K562 (cell line): ENCODE results near the gene ADCY5. TPM values are rescaled to one million over a fixed set of nuclear protein-coding genes. Genes with fewer than 3 reads are reported as not detected.

Source experiments
- ATAC-seq: fragments of 200-7000 bp; cut with Tn5 transposase; 3 replicates; pipeline ENCODE4 v1.9.1; 2020; ENCODE audit warnings: moderate library complexity
- BruUV-seq: library from RNA; stranded (reverse); fragments of 400-500 nt; replicated peaks from 2 replicates; lab custom pipeline; 2021; lab: Mats Ljungman, UMichigan
- CTCF ChIA-PET: fragments of 300-600 bp; formaldehyde crosslinking; extraction: SDS; loops from one replicate; lab custom pipeline; 2021; ENCODE audit warnings: low intra/inter-chr PET ratio; lab: Yijun Ruan, JAX
- POLR2A ChIA-PET: fragments of 300-600, 350-650 bp; sonication (Branson Sonifier 250); formaldehyde crosslinking; extraction: SDS; loops from one replicate; lab custom pipeline; 2021; ENCODE audit warnings: antibody characterized with exemption, inconsistent platforms; lab: Yijun Ruan, JAX
- DNase-seq, 4 experiments: peaks; one replicate each; pipeline versions ENCODE4 v3.0.0 to v3.0.0-alpha.2; 2011 to 2018; ENCODE audit warnings: low spot score in 3 of 4, mixed read lengths in 3 of 4; ENCODE audit errors: extremely low read depth in 1 of 4
- FAIRE-seq: peaks from 2 replicates; lab custom pipeline; 2011; peaks lifted over from hg19 to GRCh38; lab: Jason Lieb, UNC
- H2AFZ ChIP-seq: 2 replicates; pipeline ENCODE4 v1.6.0; 2011; ENCODE audit warnings: low read depth, low read length, control low read depth, inconsistent platforms
- H3K27ac ChIP-seq: fragments of 200-600 bp; 3 replicates; pipeline ENCODE4 v1.8.0; 2011; ENCODE audit warnings: low read depth, mild to moderate bottlenecking, control low read depth, inconsistent platforms, low read length, moderate library complexity, mixed read lengths; ENCODE audit errors: extremely low read depth
- H3K27me3 ChIP-seq, 2 experiments: fragments of 300-600 bp in 1 of 2; 2 replicates in 1 of 2; 3 replicates in 1 of 2; pipeline versions ENCODE4 v1.6.0 to v1.8.0; 2011; ENCODE audit warnings: inconsistent platforms in 2 of 2, low read length in 2 of 2, mild to moderate bottlenecking in 1 of 2, mixed read lengths in 1 of 2, moderate library complexity in 1 of 2; ENCODE audit not compliant: control insufficient read depth in 2 of 2, insufficient read depth in 2 of 2
- H3K36me3 ChIP-seq: fragments of 300-600 bp; 3 replicates; pipeline ENCODE4 v1.8.0; 2011; ENCODE audit warnings: mild to moderate bottlenecking, low read length, inconsistent platforms; ENCODE audit not compliant: control insufficient read depth, insufficient read depth
- H3K4me1 ChIP-seq, 2 experiments: fragments of 200-600 bp in 1 of 2; replicated peaks in 1 of 2; 2 replicates in 1 of 2; 3 replicates in 1 of 2; pipeline versions ENCODE4 v1.5.1 to v1.8.0; 2011; ENCODE audit warnings: inconsistent platforms in 2 of 2, low read length in 2 of 2, mild to moderate bottlenecking in 1 of 2, mixed read lengths in 1 of 2, moderate library complexity in 1 of 2; ENCODE audit not compliant: control insufficient read depth in 2 of 2, insufficient read depth in 2 of 2
- H3K4me2 ChIP-seq: 2 replicates; pipeline ENCODE4 v1.6.1; 2011; ENCODE audit warnings: low read length, control low read depth, inconsistent platforms, mixed read lengths; ENCODE audit not compliant: insufficient read depth
- H3K4me3 ChIP-seq: fragments of 200-600 bp; sonication (generic), shearing (Covaris generic); 2 replicates; pipeline ENCODE4 v1.5.1; 2016; ENCODE audit warnings: control low read depth, inconsistent platforms
- H3K79me2 ChIP-seq: fragments of 200-600 bp; 3 replicates; pipeline ENCODE4 v1.8.0; 2011; ENCODE audit warnings: low read length, inconsistent platforms; ENCODE audit not compliant: control insufficient read depth, insufficient read depth
- H3K9ac ChIP-seq, 2 experiments: 2 replicates each; pipeline versions ENCODE4 v1.6.0 to v1.6.1; 2011; ENCODE audit warnings: low read depth in 2 of 2, low read length in 2 of 2, control low read depth in 1 of 2, inconsistent platforms in 1 of 2, mild to moderate bottlenecking in 1 of 2, mixed read lengths in 1 of 2; ENCODE audit not compliant: insufficient read depth in 1 of 2
- H3K9me1 ChIP-seq: one replicate; pipeline ENCODE4 v1.6.0; 2011; ENCODE audit warnings: inconsistent platforms, mild to moderate bottlenecking, low read length, moderate library complexity; ENCODE audit not compliant: control insufficient read depth, insufficient read depth
- H3K9me3 ChIP-seq: replicated peaks from 2 replicates; pipeline ENCODE4 v1.5.1; 2011; ENCODE audit warnings: low read depth, low read length, inconsistent platforms; ENCODE audit not compliant: control insufficient read depth, insufficient read depth
- H4K20me1 ChIP-seq: replicated peaks from 2 replicates; pipeline ENCODE4 v1.6.1; 2011; ENCODE audit warnings: low read length, inconsistent platforms, mixed read lengths; ENCODE audit not compliant: control insufficient read depth, insufficient read depth
- NUFIP1 ChIP-seq: fragments of 450-650 bp; IDR thresholded peaks from 2 replicates; pipeline ENCODE4 v1.6.1; 2018; ENCODE audit not compliant: partially characterized antibody
- OTX1 ChIP-seq: fragments of 450-650 bp; formaldehyde crosslinking; IDR thresholded peaks from 2 replicates; pipeline ENCODE4 v1.4.0; 2022; ENCODE audit warnings: mild to moderate bottlenecking
- PML ChIP-seq: IDR thresholded peaks from 2 replicates; pipeline ENCODE4 v1.6.1; 2012; ENCODE audit warnings: low read length, inconsistent platforms
- SP2 ChIP-seq: IDR thresholded peaks from 2 replicates; pipeline ENCODE4 v1.6.1; 2011; ENCODE audit warnings: mild to moderate bottlenecking, low read depth, low read length, moderate library complexity; ENCODE audit not compliant: poor library complexity, severe bottlenecking; ENCODE audit errors: extremely low read depth
- XRCC4 ChIP-seq: IDR thresholded peaks from one replicate; pipeline ENCODE4 v1.6.1; 2011; ENCODE audit not compliant: insufficient read depth, insufficient read length; ENCODE audit errors: extremely low read depth
- ZNF12 ChIP-seq: sonication (generic); formaldehyde crosslinking; IDR thresholded peaks from 2 replicates; pipeline ENCODE4 v1.4.0; 2020; ENCODE audit warnings: mild to moderate bottlenecking, missing genetic modification reagents
- ZNF165 ChIP-seq: fragments of 250-450 bp; sonication (Bioruptor Pico); IDR thresholded peaks from 2 replicates; pipeline ENCODE4 v1.4.0; 2020; ENCODE audit warnings: borderline replicate concordance
- ZNF695 ChIP-seq: fragments of 450-650 bp; formaldehyde crosslinking; IDR thresholded peaks from 2 replicates; pipeline ENCODE4 v1.4.0; 2020; ENCODE audit warnings: mild to moderate bottlenecking, moderate library complexity
- WGBS: fragments of 100-300 bp; shearing (Covaris generic); methylation state at CpG from one replicate; pipeline ENCODE4 v1.1.6; 2016; ENCODE audit warnings: low coverage, mixed read lengths; ENCODE audit not compliant: insufficient coverage; ENCODE audit errors: missing lambda C conversion rate; 5-methylcytosine and 5-hydroxymethylcytosine counted together
- in situ Hi-C: fragments of 300-500 bp; cut with MboI; formaldehyde crosslinking; loops from 4 replicates; pipeline ENCODE4 v1.15.0; 2018; ENCODE audit warnings: inconsistent platforms, mixed read lengths
- intact Hi-C: fragments of 100-400 bp; cut with micrococcal nuclease; formaldehyde crosslinking; loops from 2 replicates; pipeline ENCODE4 v1.14.2; 2022
- polyA plus RNA-seq, 8 experiments: library from polyadenylated mRNA; depleted of rRNA in 4 of 8; stranded (reverse) in 5 of 8; unstranded in 3 of 8; fragments of >200 nt; fragmentation: Nextera tagmentation in 2 of 8; fragmentation: Illumina TruSeq in 1 of 8; extraction: Ambion mirVana in 2 of 8; extraction: Trizol in 1 of 8; gene quantifications; 2 replicates each; pipeline versions ENCODE4 v1.2.1 to v1.2.3, GENCODE V29; 2011 to 2014; ENCODE audit warnings: inconsistent platforms in 1 of 8, missing spikeins in 1 of 8
- total RNA-seq, 7 experiments: library from RNA; depleted of rRNA in 6 of 7; stranded (reverse); fragments of >200 nt in 6 of 7; fragmentation: Illumina TruSeq in 2 of 7; extraction: Trizol in 2 of 7; gene quantifications; 2 replicates each; pipeline versions ENCODE4 v1.2.1 to v1.2.3, GENCODE V29; 2011 to 2021; ENCODE audit warnings: low replicate concordance in 1 of 7
- TF ChIP-seq, protein P1 (sequence below), 2 experiments: IDR thresholded peaks; 2 replicates each; pipeline ENCODE4 v1.6.1; 2012; ENCODE audit warnings: improper control_type of control experiment in 2 of 2, low read depth in 2 of 2, low read length in 2 of 2, borderline replicate concordance in 1 of 2
- TF ChIP-seq, protein P2 (sequence below): IDR thresholded peaks from 2 replicates; pipeline ENCODE4 v1.6.1; 2011; ENCODE audit not compliant: insufficient read length; ENCODE audit errors: extremely low read depth

Gene ADCY5
- total and polyA plus RNA-seq, 9 of the 15 experiments (the other 6 are each of a cell fraction or from before 2014, with no cell fraction given): under 0.01 TPM; not detected in 8

DNA sequence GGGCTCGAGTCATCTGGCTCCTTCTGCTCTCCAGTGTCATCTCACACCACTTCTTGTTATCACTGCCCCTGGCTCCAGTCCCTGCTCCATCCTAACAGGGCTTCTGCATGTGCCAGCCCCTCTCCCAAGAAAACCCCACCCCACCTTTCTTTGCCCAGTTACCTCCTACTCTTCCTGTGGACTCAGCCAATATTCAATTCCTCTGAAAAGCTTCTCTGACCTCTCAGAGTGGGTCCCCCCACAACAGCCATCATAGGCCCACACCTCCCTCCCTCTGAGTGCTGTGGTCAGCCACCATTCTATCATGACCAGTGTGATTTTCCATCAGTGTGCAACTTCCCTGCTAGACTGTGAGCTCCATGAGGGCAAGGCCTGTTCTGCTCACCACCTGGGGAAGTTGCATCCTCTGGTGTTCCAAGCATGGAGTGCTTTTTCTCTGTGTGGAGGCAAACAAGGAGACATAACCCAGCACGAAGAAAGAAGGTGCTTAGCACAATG is 71.6 kb downstream of the ADCY5 start:
- 0% methylated on average over 2 of the region's 2 CpGs for WGBS
- H3K79me2 ChIP-seq: no peaks in the 10 kb centered on the region
- H3K9me3 ChIP-seq: no peaks in the 10 kb centered on the region
- H3K4me2 ChIP-seq: no peak overlapping the region
- intact Hi-C loops: no loop called here
- no peak for FAIRE-seq
- H4K20me1 ChIP-seq: no peaks in the 10 kb centered on the region
- in situ Hi-C loops: no loop called here
- ChIA-PET POLR2A (no interaction called here), CTCF (no interaction called here)
- no peak overlapping the region for H3K4me3 ChIP-seq
- H3K9ac ChIP-seq: no peak overlapping the region
- no peaks in the 10 kb centered on the region for H3K9me1 ChIP-seq
- no peak for DNase-seq
- BruUV-seq: no TSS peak
- no peaks in the 10 kb centered on the region for H3K4me1 ChIP-seq
- H3K36me3 ChIP-seq: no peaks in the 10 kb centered on the region
- no peak overlapping the region for H3K27ac ChIP-seq
- no peak overlapping the region for H2AFZ ChIP-seq
- TF ChIP-seq NUFIP1 (no peak), SP2 (no peak), ZNF695 (CRISPR knock-in tag) (no peak), PML (no peak)
- peaks cover 0 to 16% of the 10 kb centered on the region in 2 experiments; a peak in 3 of 5 replicates for H3K27me3 ChIP-seq
- no peak for ATAC-seq

DNA sequence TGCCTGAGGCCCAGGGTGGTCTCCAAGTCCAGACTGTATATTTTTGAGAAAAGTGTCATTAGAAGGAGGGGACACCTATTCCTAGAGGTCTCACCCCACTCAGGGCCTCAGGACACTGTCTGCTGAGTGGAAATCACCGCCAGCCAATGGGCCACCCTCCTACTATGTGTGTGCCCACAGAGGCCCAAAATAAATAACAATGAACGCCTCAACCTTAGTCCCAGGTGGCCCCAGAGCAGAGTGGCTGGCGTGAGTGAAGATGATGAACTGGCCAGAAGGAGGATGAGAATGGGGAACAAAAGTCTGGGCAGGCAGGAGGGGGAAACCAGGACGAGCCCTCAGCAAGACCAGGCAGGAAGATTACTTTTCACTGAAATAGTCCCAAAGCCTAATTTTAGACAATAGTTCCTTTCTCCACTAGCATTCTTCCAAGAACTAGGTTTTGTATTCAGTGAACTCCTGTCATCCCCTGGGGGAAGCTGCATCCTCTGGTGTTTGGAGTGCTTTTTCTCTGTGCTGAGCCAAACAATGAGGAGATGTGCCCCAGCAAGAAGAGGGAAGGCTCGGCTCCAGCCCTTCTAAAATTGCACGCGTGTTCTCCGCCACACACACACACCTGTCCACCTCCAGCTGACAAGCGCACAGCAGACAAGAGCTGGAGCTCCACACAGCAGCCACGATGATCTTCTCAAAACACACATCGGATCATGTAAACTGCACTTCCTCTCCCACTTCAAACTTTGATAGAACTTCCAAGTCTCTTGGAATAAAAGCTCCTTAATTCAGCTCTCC is 72.2 kb downstream of the ADCY5 start:
- Histone ChIP-seq H2AFZ (no peak overlapping the region), H3K4me3 (no peak overlapping the region), H3K4me1 (no peaks in the 10 kb centered on the region), H3K9me1 (no peaks in the 10 kb centered on the region), H3K4me2 (no peak overlapping the region), H3K27me3 (peaks cover 0 to 16% of the 10 kb centered on the region in 2 experiments; a peak in 3 of 5 replicates), H3K9ac (no peak overlapping the region), H3K27ac (no peak overlapping the region), H3K36me3 (no peaks in the 10 kb centered on the region), H3K9me3 (no peaks in the 10 kb centered on the region), H4K20me1 (no peaks in the 10 kb centered on the region), H3K79me2 (no peaks in the 10 kb centered on the region)
- ChIA-PET POLR2A (no interaction called here), CTCF (no interaction called here)
- no peak for FAIRE-seq
- in situ Hi-C loops: no loop called here
- BruUV-seq: no TSS peak
- intact Hi-C loops: no loop called here
- ATAC-seq: no peak
- 2% methylated on average over 10 of the region's 11 CpGs for WGBS
- DNase-seq: no peak
- TF ChIP-seq, protein P1, sequence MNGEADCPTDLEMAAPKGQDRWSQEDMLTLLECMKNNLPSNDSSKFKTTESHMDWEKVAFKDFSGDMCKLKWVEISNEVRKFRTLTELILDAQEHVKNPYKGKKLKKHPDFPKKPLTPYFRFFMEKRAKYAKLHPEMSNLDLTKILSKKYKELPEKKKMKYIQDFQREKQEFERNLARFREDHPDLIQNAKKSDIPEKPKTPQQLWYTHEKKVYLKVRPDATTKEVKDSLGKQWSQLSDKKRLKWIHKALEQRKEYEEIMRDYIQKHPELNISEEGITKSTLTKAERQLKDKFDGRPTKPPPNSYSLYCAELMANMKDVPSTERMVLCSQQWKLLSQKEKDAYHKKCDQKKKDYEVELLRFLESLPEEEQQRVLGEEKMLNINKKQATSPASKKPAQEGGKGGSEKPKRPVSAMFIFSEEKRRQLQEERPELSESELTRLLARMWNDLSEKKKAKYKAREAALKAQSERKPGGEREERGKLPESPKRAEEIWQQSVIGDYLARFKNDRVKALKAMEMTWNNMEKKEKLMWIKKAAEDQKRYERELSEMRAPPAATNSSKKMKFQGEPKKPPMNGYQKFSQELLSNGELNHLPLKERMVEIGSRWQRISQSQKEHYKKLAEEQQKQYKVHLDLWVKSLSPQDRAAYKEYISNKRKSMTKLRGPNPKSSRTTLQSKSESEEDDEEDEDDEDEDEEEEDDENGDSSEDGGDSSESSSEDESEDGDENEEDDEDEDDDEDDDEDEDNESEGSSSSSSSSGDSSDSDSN (IDR thresholded peaks at IDR 0.05; ENCODE audit: borderline replicate concordance in 1 of 2, low read depth in 2 of 2, low read length in 2 of 2): no peak
- TF ChIP-seq, protein P2, sequence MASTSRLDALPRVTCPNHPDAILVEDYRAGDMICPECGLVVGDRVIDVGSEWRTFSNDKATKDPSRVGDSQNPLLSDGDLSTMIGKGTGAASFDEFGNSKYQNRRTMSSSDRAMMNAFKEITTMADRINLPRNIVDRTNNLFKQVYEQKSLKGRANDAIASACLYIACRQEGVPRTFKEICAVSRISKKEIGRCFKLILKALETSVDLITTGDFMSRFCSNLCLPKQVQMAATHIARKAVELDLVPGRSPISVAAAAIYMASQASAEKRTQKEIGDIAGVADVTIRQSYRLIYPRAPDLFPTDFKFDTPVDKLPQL: no peak
- TF ChIP-seq ZNF165 (CRISPR knock-in tag): no peak
- no peak for TF ChIP-seq OTX1
- no peak for TF ChIP-seq XRCC4
- TF ChIP-seq ZNF12: no peak
